Measurements from ENCODE around the gene SH2D7. TPM values are rescaled to one million over a fixed set of nuclear protein-coding genes. Genes with fewer than 3 reads are reported as not detected.

Gene SH2D7
- total RNA-seq, 1 experiment from 2014 or later = not detected

Other genes starting within 250 kb of the SH2D7 start
- gene TBC1D2B, start 14.8 kb upstream of the SH2D7 start, total RNA-seq (2014; rRNA removed; shearing (Covaris generic)) = 9.7 and 13.9 TPM in 2 replicates
- gene CIB2, start 38.9 kb downstream of the SH2D7 start, total RNA-seq (2014; rRNA removed; shearing (Covaris generic)) = 29.7 and 48.3 TPM in 2 replicates
- 53.8 and 68.5 TPM in 2 replicates for gene IDH3A, start 56.8 kb downstream of the SH2D7 start, total RNA-seq (2014; rRNA removed; shearing (Covaris generic))
- 9.9 and 17.3 TPM in 2 replicates for gene ACSBG1, start 142.0 kb downstream of the SH2D7 start, total RNA-seq (2014; rRNA removed; shearing (Covaris generic))
- not detected in 2 replicates for gene DNAJA4, start 172.0 kb downstream of the SH2D7 start, total RNA-seq (2014; rRNA removed; shearing (Covaris generic))
- gene SKIC8, start 207.0 kb downstream of the SH2D7 start, total RNA-seq (2014; rRNA removed; shearing (Covaris generic)) = 484 and 486 TPM in 2 replicates
- not detected in 2 replicates for gene CRABP1, start 247.8 kb downstream of the SH2D7 start, total RNA-seq (2014; rRNA removed; shearing (Covaris generic))